GM10266 (cell line): ENCODE data around the gene CNTN1.

Experiments used
- DNase-seq: peaks from one replicate; pipeline ENCODE4 v3.0.0; 2012; ENCODE audit errors: extremely low spot score
- TF ChIP-seq, protein P1 (sequence below): IDR thresholded peaks from 2 replicates; pipeline ENCODE4 v1.5.1; 2012; ENCODE audit warnings: mild to moderate bottlenecking, low read depth; ENCODE audit not compliant: control insufficient read depth, insufficient read depth; ENCODE audit errors: missing control alignments

Gene CNTN1

DNA sequence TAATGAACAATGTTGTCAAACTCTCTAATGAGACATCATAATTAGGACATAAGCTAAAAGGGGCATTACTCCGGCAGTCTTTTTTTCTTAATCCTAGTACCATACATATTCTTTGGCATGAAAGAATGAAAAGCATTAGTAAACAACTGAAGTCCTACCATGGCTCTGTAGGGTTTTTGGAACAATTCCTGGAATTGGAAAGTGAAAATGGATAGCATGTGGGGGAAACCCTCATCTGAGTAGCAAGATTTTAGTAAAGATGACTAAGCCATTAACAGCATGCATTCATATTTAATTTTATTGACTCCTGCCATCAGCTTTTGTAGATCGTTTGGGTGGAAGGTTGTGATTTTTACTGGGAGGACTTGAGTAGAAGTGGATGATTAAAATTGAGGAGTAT, 279.7 kb downstream of the CNTN1 start:
- TF ChIP-seq, protein P1, sequence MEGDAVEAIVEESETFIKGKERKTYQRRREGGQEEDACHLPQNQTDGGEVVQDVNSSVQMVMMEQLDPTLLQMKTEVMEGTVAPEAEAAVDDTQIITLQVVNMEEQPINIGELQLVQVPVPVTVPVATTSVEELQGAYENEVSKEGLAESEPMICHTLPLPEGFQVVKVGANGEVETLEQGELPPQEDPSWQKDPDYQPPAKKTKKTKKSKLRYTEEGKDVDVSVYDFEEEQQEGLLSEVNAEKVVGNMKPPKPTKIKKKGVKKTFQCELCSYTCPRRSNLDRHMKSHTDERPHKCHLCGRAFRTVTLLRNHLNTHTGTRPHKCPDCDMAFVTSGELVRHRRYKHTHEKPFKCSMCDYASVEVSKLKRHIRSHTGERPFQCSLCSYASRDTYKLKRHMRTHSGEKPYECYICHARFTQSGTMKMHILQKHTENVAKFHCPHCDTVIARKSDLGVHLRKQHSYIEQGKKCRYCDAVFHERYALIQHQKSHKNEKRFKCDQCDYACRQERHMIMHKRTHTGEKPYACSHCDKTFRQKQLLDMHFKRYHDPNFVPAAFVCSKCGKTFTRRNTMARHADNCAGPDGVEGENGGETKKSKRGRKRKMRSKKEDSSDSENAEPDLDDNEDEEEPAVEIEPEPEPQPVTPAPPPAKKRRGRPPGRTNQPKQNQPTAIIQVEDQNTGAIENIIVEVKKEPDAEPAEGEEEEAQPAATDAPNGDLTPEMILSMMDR = no peak
- no peak for DNase-seq

GRCh38 chr12:40976546-40976945, 284.3 kb downstream of the CNTN1 start:
- DNase-seq = no peak
- TF ChIP-seq, protein P1 = no peak

GRCh38 chr12:40980427-40980961, 288.3 kb downstream of the CNTN1 start:
- TF ChIP-seq, protein P1 = no peak
- no peak for DNase-seq

DNA sequence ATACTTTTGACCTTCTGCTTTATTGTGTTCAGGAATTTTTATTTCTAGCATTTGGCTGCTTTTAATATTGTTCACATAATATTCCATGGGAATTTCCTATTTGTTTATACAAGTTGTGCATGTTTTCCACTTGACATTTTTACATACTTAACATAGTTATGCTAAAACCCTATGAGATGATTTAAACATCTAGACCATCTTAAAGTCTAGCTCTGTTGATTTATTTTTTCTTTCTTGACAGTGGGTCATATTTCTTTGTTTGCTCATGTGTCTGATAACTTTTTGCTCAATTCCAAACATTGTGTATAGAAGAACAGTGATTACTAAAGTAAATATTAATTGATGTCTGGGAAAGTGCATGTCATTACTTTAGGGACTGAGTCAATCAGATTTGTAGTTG, 293.8 kb downstream of the CNTN1 start:
- TF ChIP-seq, protein P1 = no peak
- DNase-seq = no peak

GRCh38 chr12:40988355-40988754, 296.1 kb downstream of the CNTN1 start:
- DNase-seq = no peak
- TF ChIP-seq, protein P1 = no peak

DNA sequence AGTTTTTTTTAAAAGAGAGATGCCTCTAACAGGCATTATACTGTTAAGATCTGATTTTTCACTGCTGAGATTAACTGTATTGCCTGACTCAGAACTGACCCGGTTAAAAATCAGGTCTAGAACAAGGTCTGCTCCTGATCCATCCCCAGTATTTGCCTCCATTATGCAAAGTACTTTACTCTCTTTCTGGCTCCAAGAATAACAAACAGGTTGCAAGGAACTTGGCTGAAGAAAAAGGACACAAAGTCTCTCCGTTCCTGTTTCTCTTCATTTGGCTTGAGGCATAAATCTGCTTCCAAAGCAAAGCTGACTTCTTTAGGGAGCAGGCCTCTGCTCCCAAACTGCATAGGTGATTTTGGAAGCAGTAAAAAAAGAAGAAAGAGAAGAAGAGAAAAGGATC, 296.6 kb downstream of the CNTN1 start:
- no peak for DNase-seq
- TF ChIP-seq, protein P1 = no peak

DNA sequence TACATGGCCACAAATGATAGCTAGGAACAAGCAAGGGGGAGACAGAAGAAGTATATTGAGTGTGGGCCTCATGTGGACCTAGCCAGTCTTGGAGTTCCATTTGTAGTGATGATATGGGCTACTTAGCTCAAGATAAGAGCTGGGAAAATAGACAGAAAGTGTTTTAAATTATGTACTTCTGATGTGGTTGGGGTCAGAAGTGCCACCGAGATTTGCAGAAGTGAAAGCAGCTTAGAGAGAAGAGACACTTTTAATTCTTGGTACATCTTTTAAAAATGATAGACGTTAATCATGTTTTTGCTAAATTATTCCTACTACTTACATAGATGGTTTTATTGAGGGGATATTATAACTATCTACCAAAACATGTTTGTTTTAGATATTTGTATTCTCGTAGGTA, 297.5 kb downstream of the CNTN1 start:
- DNase-seq = no peak
- TF ChIP-seq, protein P1 = no peak
